OCI-LY1 (cell line): ENCODE data around the gene MLPH.

ENCODE experiments used
- H2AFZ ChIP-seq: fragments of 200-600 bp; sonication (generic), shearing (Covaris generic); 2 replicates; pipeline ENCODE4 v1.6.0; 2014; ENCODE audit warnings: antibody characterized with exemption, mild to moderate bottlenecking, low read length
- H3F3A ChIP-seq: fragments of 200-600 bp; sonication (generic), shearing (Covaris generic); 2 replicates; pipeline ENCODE4 v1.6.0; 2014; ENCODE audit warnings: mild to moderate bottlenecking, antibody characterized with exemption, low read length, moderate library complexity; ENCODE audit not compliant: insufficient read depth
- H3K27ac ChIP-seq: fragments of 200-600 bp; sonication (generic); 2 replicates; pipeline ENCODE4 v1.5.1; 2014; ENCODE audit warnings: low read length, mixed run types, mild to moderate bottlenecking, low read depth; ENCODE audit not compliant: poor library complexity, severe bottlenecking
- H3K27me3 ChIP-seq: fragments of 200-600 bp; sonication (generic); 2 replicates; pipeline ENCODE4 v1.6.0; 2014; ENCODE audit warnings: antibody characterized with exemption, mild to moderate bottlenecking, low read length, moderate library complexity; ENCODE audit not compliant: insufficient read depth
- H3K36me3 ChIP-seq: fragments of 200-600 bp; sonication (generic); 2 replicates; pipeline ENCODE4 v1.6.1; 2014; ENCODE audit warnings: mild to moderate bottlenecking, antibody characterized with exemption, low read length, moderate library complexity, mixed read lengths; ENCODE audit not compliant: insufficient read depth
- H3K4me1 ChIP-seq: fragments of 200-600 bp; sonication (generic); 2 replicates; pipeline ENCODE4 v1.5.1; 2014; ENCODE audit warnings: mild to moderate bottlenecking, low read length, moderate library complexity; ENCODE audit not compliant: insufficient read depth, severe bottlenecking
- H3K4me2 ChIP-seq: fragments of 200-600 bp; sonication (generic), shearing (Covaris generic); 2 replicates; pipeline ENCODE4 v1.6.1; 2014; ENCODE audit warnings: low read length
- H3K4me3 ChIP-seq: fragments of 200-600 bp; sonication (generic); 2 replicates; pipeline ENCODE4 v1.5.1; 2014; ENCODE audit warnings: low read length, low read depth, mild to moderate bottlenecking, mixed read lengths; ENCODE audit not compliant: poor library complexity, severe bottlenecking
- H3K79me2 ChIP-seq: fragments of 200-600 bp; shearing (Covaris generic); 2 replicates; pipeline ENCODE4 v1.6.1; 2016; ENCODE audit warnings: mixed run types, low read length, mixed read lengths; ENCODE audit not compliant: insufficient read depth
- H3K9ac ChIP-seq: fragments of 200-600 bp; sonication (generic), shearing (Covaris generic); 2 replicates; pipeline ENCODE4 v1.6.1; 2014; ENCODE audit warnings: mild to moderate bottlenecking, low read length, mixed read lengths
- H3K9me2 ChIP-seq: fragments of 200-600 bp; sonication (generic), shearing (Covaris generic); 2 replicates; pipeline ENCODE4 v1.6.1; 2014; ENCODE audit warnings: low read depth, mild to moderate bottlenecking, low read length, mixed read lengths
- H3K9me3 ChIP-seq: fragments of 200-600 bp; shearing (Covaris generic); 2 replicates; pipeline ENCODE4 v1.6.1; 2014; ENCODE audit warnings: low read length, mixed read lengths
- H4K20me1 ChIP-seq: fragments of 200-600 bp; sonication (generic), shearing (Covaris generic); 2 replicates; pipeline ENCODE4 v1.6.0; 2016; ENCODE audit warnings: mild to moderate bottlenecking, low read length; ENCODE audit not compliant: insufficient read depth
- CTCF ChIP-seq: fragments of 200-600 bp; sonication (generic), shearing (Covaris generic); IDR thresholded peaks from 2 replicates; pipeline ENCODE4 v1.5.1; 2017; ENCODE audit warnings: mild to moderate bottlenecking, antibody characterized with exemption, low read length, moderate library complexity, mixed read lengths
- EZH2 ChIP-seq: fragments of 200-600 bp; sonication (generic), shearing (Covaris generic); IDR thresholded peaks from 2 replicates; pipeline ENCODE4 v1.8.0; 2017; ENCODE audit warnings: borderline replicate concordance, mixed run types, mild to moderate bottlenecking, antibody characterized with exemption, low read length, moderate library complexity, mixed read lengths

MLPH gene

GRCh38 chr2:237546876-237547395 is 59.9 kb downstream of the MLPH start:
- no peak overlapping the region for H3K9ac ChIP-seq
- H3K27ac ChIP-seq: no peak overlapping the region
- peaks cover 14% of the 10 kb centered on the region for H3K27me3 ChIP-seq
- no peaks in the 10 kb centered on the region for H3K36me3 ChIP-seq
- no peaks in the 10 kb centered on the region for H3K4me1 ChIP-seq
- H3F3A ChIP-seq: no peaks in the 10 kb centered on the region
- TF ChIP-seq EZH2: no peak
- no peak for TF ChIP-seq CTCF
- no peaks in the 10 kb centered on the region for H3K9me2 ChIP-seq
- H3K9me3 ChIP-seq: no peaks in the 10 kb centered on the region
- H4K20me1 ChIP-seq: no peaks in the 10 kb centered on the region
- no peak overlapping the region for H2AFZ ChIP-seq
- H3K4me2 ChIP-seq: no peak overlapping the region
- no peaks in the 10 kb centered on the region for H3K79me2 ChIP-seq
- no peak overlapping the region for H3K4me3 ChIP-seq

GRCh38 chr2:237547841-237548416 is 60.9 kb downstream of the MLPH start:
- Histone ChIP-seq H3K4me1 (no peaks in the 10 kb centered on the region), H3K27me3 (peaks cover 14% of the 10 kb centered on the region), H3K9me2 (no peaks in the 10 kb centered on the region), H3K9me3 (no peaks in the 10 kb centered on the region), H3K4me3 (no peak overlapping the region), H3K79me2 (no peaks in the 10 kb centered on the region), H3K9ac (no peak overlapping the region), H4K20me1 (no peaks in the 10 kb centered on the region), H2AFZ (no peak overlapping the region), H3F3A (no peaks in the 10 kb centered on the region), H3K27ac (no peak overlapping the region), H3K36me3 (no peaks in the 10 kb centered on the region), H3K4me2 (no peak overlapping the region)
- TF ChIP-seq EZH2 (no peak), CTCF (no peak)

GRCh38 chr2:237549216-237549615 is 62.2 kb downstream of the MLPH start:
- no peak overlapping the region for H3K4me2 ChIP-seq
- H3K27me3 ChIP-seq: peaks cover 14% of the 10 kb centered on the region
- H3K4me1 ChIP-seq: no peaks in the 10 kb centered on the region
- no peaks in the 10 kb centered on the region for H3K9me2 ChIP-seq
- no peaks in the 10 kb centered on the region for H4K20me1 ChIP-seq
- H3K27ac ChIP-seq: no peak overlapping the region
- no peaks in the 10 kb centered on the region for H3F3A ChIP-seq
- no peaks in the 10 kb centered on the region for H3K9me3 ChIP-seq
- H2AFZ ChIP-seq: no peak overlapping the region
- TF ChIP-seq CTCF: no peak
- no peak for TF ChIP-seq EZH2
- H3K36me3 ChIP-seq: no peaks in the 10 kb centered on the region
- no peaks in the 10 kb centered on the region for H3K79me2 ChIP-seq
- no peak overlapping the region for H3K4me3 ChIP-seq
- H3K9ac ChIP-seq: no peak overlapping the region
